Astrocyte of the spinal cord (primary cell): ENCODE measurements around the gene CDK11A.
"Not testable (repeated sequence)": the region's sequence is repeated elsewhere in the genome, so short reads cannot be mapped to it uniquely, and the experiment has no call there.

Experiments
- DNase-seq: peaks from one replicate; pipeline ENCODE4 v3.0.0; 2011; ENCODE audit warnings: low read depth, low spot score
- H3K4me3 ChIP-seq: 2 replicates; pipeline ENCODE4 v1.5.1; 2011; ENCODE audit warnings: low read depth, mild to moderate bottlenecking, low read length, moderate library complexity
- CTCF ChIP-seq: IDR thresholded peaks from 2 replicates; pipeline ENCODE4 v1.5.1; 2012; ENCODE audit warnings: low read depth, mild to moderate bottlenecking, low read length, inconsistent platforms
- in situ Hi-C: cut with HindIII; loops from 2 replicates; pipeline ENCODE4 v1.10.0; 2017; ENCODE audit warnings: low sequenced_read_pairs

CDK11A gene

GRCh38 chr1:1677718-1678580 is 46.2 kb downstream of the CDK11A start:
- DNase-seq = no peak
- TF ChIP-seq CTCF = no peak
- no peak overlapping the region for H3K4me3 ChIP-seq
- in situ Hi-C loops = no loop called here

GRCh38 chr1:1676087-1676486 is 48.1 kb downstream of the CDK11A start:
- DNase-seq, in situ Hi-C loops: not testable (repeated sequence)

GRCh38 chr1:1675218-1675617 is 48.9 kb downstream of the CDK11A start:
- in situ Hi-C loops, DNase-seq, H3K4me3 ChIP-seq: not testable (repeated sequence)

More at GRCh38 chr1:1676087-1676486, 48.1 kb downstream of the CDK11A start:
- not testable (repeated sequence) for H3K4me3 ChIP-seq

GRCh38 chr1:1674806-1675205 is 49.4 kb downstream of the CDK11A start:
- in situ Hi-C loops, H3K4me3 ChIP-seq, DNase-seq: not testable (repeated sequence)

- no peak overlapping the region for H3K4me3 ChIP-seq
- TF ChIP-seq CTCF = no peak
- in situ Hi-C loops = no loop called here
- DNase-seq = no peak
These were observed 51.8 kb downstream of the CDK11A start for GRCh38 chr1:1672181-1672965.

GRCh38 chr1:1671365-1672119 is 52.6 kb downstream of the CDK11A start:
- no peak for TF ChIP-seq CTCF
- in situ Hi-C loops = no loop called here
- no peak for DNase-seq
- no peak overlapping the region for H3K4me3 ChIP-seq

GRCh38 chr1:1670866-1671265 is 53.3 kb downstream of the CDK11A start:
- no peak overlapping the region for H3K4me3 ChIP-seq
- DNase-seq = no peak
- TF ChIP-seq CTCF = no peak
- in situ Hi-C loops = no loop called here
